ENCODE measurements around the gene NDST1.

DNA sequence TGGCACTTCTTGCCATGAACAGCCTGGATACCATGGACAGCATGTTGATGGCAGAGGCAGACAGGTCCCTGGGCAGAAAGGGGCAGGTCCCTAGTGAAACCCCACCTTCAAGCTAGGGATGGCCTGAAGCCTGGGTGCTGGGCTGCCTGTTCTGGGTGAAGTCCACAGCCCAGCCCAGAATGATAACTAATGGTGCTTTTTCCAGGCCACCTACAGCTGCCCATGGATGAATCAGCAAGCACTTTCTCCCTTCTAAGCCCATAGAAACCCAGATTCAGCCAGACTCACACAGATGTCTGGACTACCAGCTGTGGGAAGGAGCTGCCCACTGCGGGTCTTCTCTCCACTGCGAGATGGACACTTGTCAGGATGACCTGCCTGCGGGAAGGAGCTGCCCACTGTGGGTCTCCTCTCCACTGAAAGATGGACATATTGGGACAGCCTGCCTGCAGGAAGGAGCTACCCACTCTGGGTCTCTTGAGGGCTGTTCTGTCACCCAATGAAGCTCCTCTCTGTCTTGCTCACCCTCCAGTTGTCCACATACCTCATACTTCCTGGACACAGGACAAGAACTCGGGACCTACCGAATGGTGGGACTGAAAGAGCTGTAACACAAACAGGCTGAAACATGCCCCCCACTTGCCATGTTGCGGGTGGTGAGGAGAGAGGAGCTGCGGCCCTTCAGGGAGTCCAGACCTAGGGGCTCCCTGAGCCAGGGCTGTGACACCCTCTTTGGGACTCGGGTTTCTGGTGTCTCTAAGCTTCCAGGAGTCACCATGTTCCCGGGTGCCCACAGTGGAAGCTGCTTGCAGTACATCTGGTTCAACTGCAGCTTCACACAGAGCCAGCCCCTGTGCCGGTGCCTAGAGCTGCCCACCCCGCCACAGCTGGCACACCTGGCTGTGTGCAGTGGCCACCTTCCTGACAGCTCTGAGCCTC lies 71.8 kb downstream of the NDST1 start:
- TF ChIP-seq, protein P1, sequence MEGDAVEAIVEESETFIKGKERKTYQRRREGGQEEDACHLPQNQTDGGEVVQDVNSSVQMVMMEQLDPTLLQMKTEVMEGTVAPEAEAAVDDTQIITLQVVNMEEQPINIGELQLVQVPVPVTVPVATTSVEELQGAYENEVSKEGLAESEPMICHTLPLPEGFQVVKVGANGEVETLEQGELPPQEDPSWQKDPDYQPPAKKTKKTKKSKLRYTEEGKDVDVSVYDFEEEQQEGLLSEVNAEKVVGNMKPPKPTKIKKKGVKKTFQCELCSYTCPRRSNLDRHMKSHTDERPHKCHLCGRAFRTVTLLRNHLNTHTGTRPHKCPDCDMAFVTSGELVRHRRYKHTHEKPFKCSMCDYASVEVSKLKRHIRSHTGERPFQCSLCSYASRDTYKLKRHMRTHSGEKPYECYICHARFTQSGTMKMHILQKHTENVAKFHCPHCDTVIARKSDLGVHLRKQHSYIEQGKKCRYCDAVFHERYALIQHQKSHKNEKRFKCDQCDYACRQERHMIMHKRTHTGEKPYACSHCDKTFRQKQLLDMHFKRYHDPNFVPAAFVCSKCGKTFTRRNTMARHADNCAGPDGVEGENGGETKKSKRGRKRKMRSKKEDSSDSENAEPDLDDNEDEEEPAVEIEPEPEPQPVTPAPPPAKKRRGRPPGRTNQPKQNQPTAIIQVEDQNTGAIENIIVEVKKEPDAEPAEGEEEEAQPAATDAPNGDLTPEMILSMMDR (IDR thresholded peaks at IDR 0.05; ENCODE audit: low read depth, low read length, poor library complexity, severe bottlenecking): no peak
- no peak for TF ChIP-seq EZH2phosphoT487 (IDR thresholded peaks at IDR 0.05; ENCODE audit: borderline replicate concordance, low read length)
